ENCODE data around the gene HS2ST1.

DNA sequence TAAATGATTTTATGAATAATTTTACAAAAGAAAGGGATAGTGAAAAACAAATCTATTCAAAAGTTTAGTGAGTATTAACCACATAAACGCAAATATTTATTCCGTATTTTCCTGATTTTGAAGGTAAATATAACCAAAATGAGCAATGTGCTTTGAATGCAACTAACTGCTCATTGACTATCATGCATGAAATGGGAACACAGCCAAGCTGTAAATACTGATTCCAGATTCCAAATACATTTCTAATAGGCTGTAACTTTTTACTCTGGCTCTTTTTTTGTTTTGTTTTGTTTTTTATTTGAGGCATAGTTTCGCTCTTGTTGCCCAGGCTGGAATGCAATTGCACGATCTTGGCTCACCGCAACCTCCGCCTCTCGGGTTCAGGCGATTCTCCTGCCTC, 42.3 kb upstream of the HS2ST1 start:
- TF ChIP-seq CTCF (IDR thresholded peaks at IDR 0.05 in 2 of 3, conservative IDR thresholded peaks at IDR 0.05 in 1 of 3; ENCODE audit: borderline replicate concordance in 1 of 3, insufficient read depth in 1 of 3, low read depth in 2 of 3, low read length in 2 of 3), result no peak
- no peak for TF ChIP-seq EZH2 (IDR thresholded peaks at IDR 0.05)
- TF ChIP-seq, protein P1, sequence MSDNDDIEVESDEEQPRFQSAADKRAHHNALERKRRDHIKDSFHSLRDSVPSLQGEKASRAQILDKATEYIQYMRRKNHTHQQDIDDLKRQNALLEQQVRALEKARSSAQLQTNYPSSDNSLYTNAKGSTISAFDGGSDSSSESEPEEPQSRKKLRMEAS (IDR thresholded peaks at IDR 0.05), result no peak
- no peak for TF ChIP-seq POLR2A (IDR thresholded peaks at IDR 0.05; ENCODE audit: borderline replicate concordance, extremely low read depth, insufficient read depth, insufficient read length)

All from HCT116 (cell line).